Adipose tissue (tissue), 3 donors: ENCODE results near the gene SLC6A15. TPM values are rescaled to one million over a fixed set of nuclear protein-coding genes. Genes with fewer than 3 reads are reported as not detected.

ENCODE experiments used
- H3K27ac ChIP-seq: one replicate; pipeline ENCODE4 v1.5.1; 2013; ENCODE audit warnings: low read depth, low read length
- WGBS, 3 donors: extraction: QIAGEN DNeasy Blood & Tissue Kit; methylation state at CpG; one replicate each; pipeline ENCODE4 v1.1.7; 2013; 5-methylcytosine and 5-hydroxymethylcytosine counted together
- polyA plus RNA-seq, 3 donors: library from polyadenylated mRNA; stranded (reverse); fragments of 200-250 nt; gene quantifications; one replicate each; pipeline ENCODE4 v1.2.3, GENCODE V29; 2013
- donor health status: healthy with polysubstance abuse.
- donor health status: Bipolar disorder and iron deficiency.
- donor health status: healthy.

The SLC6A15 gene
- under 1 TPM in 1 of 3 donors, not detected in 2; 0.06 TPM for polyA plus RNA-seq

- H3K27ac ChIP-seq = no peak within 1 kb of the TSS
- 1 to 3% (median 3%) methylated on average over 64 to 67 of the region's 67 CpGs for WGBS, 3 donors
Observed at GRCh38 chr12:84912198-84913128, at the start of gene SLC6A15. Gene SLC6A15, minus strand, starts transcription at chr12:84912799. Its CDS starts 20,679 bp downstream, at chr12:84892120.

- 56 to 69% (median 69%) methylated on average over 1 of the region's 1 CpG for WGBS, 3 donors
- no peak overlapping the region for H3K27ac ChIP-seq
Observed at GRCh38 chr12:84960918-84961317, 48.3 kb upstream of the SLC6A15 start.

GRCh38 chr12:84955298-84955697 is 42.7 kb upstream of the SLC6A15 start:
- WGBS, 3 donors = 67 to 71% (median 68%) methylated on average over 4 of the region's 4 CpGs
- H3K27ac ChIP-seq = no peak overlapping the region

GRCh38 chr12:84954415-84954814 is 41.8 kb upstream of the SLC6A15 start:
- H3K27ac ChIP-seq = no peak overlapping the region
- 67 to 91% (median 80%) methylated on average over 1 of the region's 1 CpG for WGBS, 3 donors

GRCh38 chr12:84950971-84951546 is 38.5 kb upstream of the SLC6A15 start:
- 76 to 80% (median 80%) methylated on average over 3 of the region's 3 CpGs for WGBS, 3 donors
- H3K27ac ChIP-seq = no peak overlapping the region

GRCh38 chr12:84946753-84947152 is 34.2 kb upstream of the SLC6A15 start:
- 61 to 80% (median 71%) methylated on average over 2 of the region's 2 CpGs for WGBS, 3 donors
- no peak overlapping the region for H3K27ac ChIP-seq

- no peak overlapping the region for H3K27ac ChIP-seq
- 37 to 73% (median 71%) methylated on average over 3 of the region's 3 CpGs for WGBS, 3 donors
Observed at GRCh38 chr12:84937415-84937814, 24.8 kb upstream of the SLC6A15 start.

GRCh38 chr12:84929501-84929900 is 16.9 kb upstream of the SLC6A15 start:
- no peak overlapping the region for H3K27ac ChIP-seq
- WGBS, 3 donors = 78 to 94% (median 87%) methylated on average over 1 of the region's 1 CpG

- no peak overlapping the region for H3K27ac ChIP-seq
- WGBS, 3 donors = 32 to 34% (median 32%) methylated on average over 2 of the region's 2 CpGs
Observed at GRCh38 chr12:84924981-84925380, 12.4 kb upstream of the SLC6A15 start.

GRCh38 chr12:84922693-84923092 is 10.1 kb upstream of the SLC6A15 start:
- WGBS, 3 donors = 51 to 66% (median 55%) methylated on average over 2 of the region's 2 CpGs
- no peak overlapping the region for H3K27ac ChIP-seq

- WGBS, 3 donors = 40 to 81% (median 56%) methylated on average over 1 of the region's 1 CpG
- no peak overlapping the region for H3K27ac ChIP-seq
Observed at GRCh38 chr12:84920331-84920730, 7.7 kb upstream of the SLC6A15 start.

GRCh38 chr12:84919271-84919670 is 6.7 kb upstream of the SLC6A15 start:
- WGBS, 3 donors = 70 to 74% (median 71%) methylated on average over 1 of the region's 1 CpG

GRCh38 chr12:84913129-84913515 is 523 bp upstream of the SLC6A15 start:
- H3K27ac ChIP-seq = no peak overlapping the region

More at GRCh38 chr12:84919271-84919670, 6.7 kb upstream of the SLC6A15 start:
- H3K27ac ChIP-seq = no peak overlapping the region

GRCh38 chr12:84911271-84912197 is 1.1 kb downstream of the SLC6A15 start:
- WGBS, 3 donors = 0 to 1% (median 1%) methylated on average over 48 of the region's 48 CpGs

More at GRCh38 chr12:84913129-84913515, 523 bp upstream of the SLC6A15 start:
- 7 to 11% (median 10%) methylated on average over 9 of the region's 9 CpGs for WGBS, 3 donors

GRCh38 chr12:84910549-84911241 is 1.9 kb downstream of the SLC6A15 start:
- no peak overlapping the region for H3K27ac ChIP-seq
- WGBS, 3 donors = 9 to 12% (median 9%) methylated on average over 20 to 21 of the region's 21 CpGs

More at GRCh38 chr12:84911271-84912197, 1.1 kb downstream of the SLC6A15 start:
- H3K27ac ChIP-seq = no peak overlapping the region

GRCh38 chr12:84904051-84904450 is 8.5 kb downstream of the SLC6A15 start:
- H3K27ac ChIP-seq = no peak overlapping the region
- WGBS, 3 donors = 23 to 42% (median 32%) methylated on average over 2 of the region's 2 CpGs

GRCh38 chr12:84891106-84891838 is 21.3 kb downstream of the SLC6A15 start:
- no peak overlapping the region for H3K27ac ChIP-seq
- 52 to 74% (median 63%) methylated on average over 5 of the region's 5 CpGs for WGBS, 3 donors
